DND-41 (cell line): ENCODE data around the gene IGSF9B.

Experiments used
- ATAC-seq: fragments of 200-7000 bp; cut with Tn5 transposase; 3 replicates; pipeline ENCODE4 v1.9.1; 2021; ENCODE audit warnings: low read depth; ENCODE audit not compliant: insufficient read depth
- DNase-seq: peaks from one replicate; pipeline ENCODE4 v3.0.0-alpha.2; 2020
- H2AFZ ChIP-seq: 2 replicates; pipeline ENCODE4 v1.6.0; 2012; ENCODE audit warnings: low read depth, low read length
- H3K27ac ChIP-seq: 2 replicates; pipeline ENCODE4 v1.5.1; 2012; ENCODE audit warnings: low read length, inconsistent platforms
- H3K27me3 ChIP-seq: fragments of 200-600 bp; sonication (generic); 2 replicates; pipeline ENCODE4 v1.6.0; 2012; ENCODE audit warnings: low read length, mild to moderate bottlenecking, inconsistent platforms; ENCODE audit not compliant: insufficient read depth, poor library complexity
- H3K36me3 ChIP-seq: 2 replicates; pipeline ENCODE4 v1.5.1; 2012; ENCODE audit warnings: low read length, inconsistent platforms; ENCODE audit not compliant: insufficient read depth
- H3K4me1 ChIP-seq: 2 replicates; pipeline ENCODE4 v1.5.1; 2012; ENCODE audit warnings: mild to moderate bottlenecking, low read length; ENCODE audit not compliant: insufficient read depth
- H3K4me2 ChIP-seq: 2 replicates; pipeline ENCODE4 v1.6.0; 2012; ENCODE audit warnings: mild to moderate bottlenecking, moderate library complexity, low read length, inconsistent platforms; ENCODE audit not compliant: insufficient read depth
- H3K4me3 ChIP-seq, 2 experiments: fragments of 200-600 bp in 1 of 2; shearing (Covaris generic) in 1 of 2; 2 replicates each; pipeline ENCODE4 v1.5.1; 2012 to 2016; ENCODE audit warnings: inconsistent platforms in 2 of 2, low read length in 2 of 2, mild to moderate bottlenecking in 2 of 2, low read depth in 1 of 2, moderate library complexity in 1 of 2
- H3K79me2 ChIP-seq: 2 replicates; pipeline ENCODE4 v1.6.0; 2012; ENCODE audit warnings: low read length, inconsistent platforms; ENCODE audit not compliant: insufficient read depth
- H3K9ac ChIP-seq: 2 replicates; pipeline ENCODE4 v1.6.0; 2012; ENCODE audit warnings: low read depth, mild to moderate bottlenecking, inconsistent platforms, low read length, moderate library complexity
- H3K9me3 ChIP-seq: 2 replicates; pipeline ENCODE4 v1.5.1; 2012; ENCODE audit warnings: low read length, moderate library complexity, mild to moderate bottlenecking, inconsistent platforms; ENCODE audit not compliant: insufficient read depth, severe bottlenecking
- H4K20me1 ChIP-seq: 2 replicates; pipeline ENCODE4 v1.6.0; 2012; ENCODE audit warnings: low read length; ENCODE audit not compliant: insufficient read depth
- CTCF ChIP-seq: IDR thresholded peaks from 2 replicates; pipeline ENCODE4 v1.5.1; 2012; ENCODE audit warnings: borderline replicate concordance, low read length, moderate library complexity, mild to moderate bottlenecking; ENCODE audit not compliant: poor library complexity, severe bottlenecking; ENCODE audit errors: extremely low read depth
- EZH2 ChIP-seq: IDR thresholded peaks from 3 replicates; pipeline ENCODE4 v1.6.1; 2012; ENCODE audit warnings: borderline replicate concordance, low read depth, mild to moderate bottlenecking, moderate library complexity, low read length, inconsistent platforms; ENCODE audit not compliant: severe bottlenecking

Gene IGSF9B

GRCh38 chr11:133897331-133897650 lies 59.5 kb downstream of the IGSF9B start:
- no peak overlapping the region for H3K4me3 ChIP-seq

GRCh38 chr11:133896642-133897330 lies 60.0 kb downstream of the IGSF9B start:
- Histone ChIP-seq H4K20me1 (peaks cover 5% of the 10 kb centered on the region), H3K27me3 (no peaks in the 10 kb centered on the region), H3K4me1 (no peaks in the 10 kb centered on the region), H3K36me3 (no peaks in the 10 kb centered on the region; the same call in 1 of the 2 replicates), H2AFZ (no peak overlapping the region), H3K4me3 (no peak overlapping the region), H3K4me2 (no peak overlapping the region), H3K9ac (no peak overlapping the region), H3K27ac (no peak overlapping the region), H3K9me3 (no peaks in the 10 kb centered on the region), H3K79me2 (no peaks in the 10 kb centered on the region)
- no peak for ATAC-seq
- TF ChIP-seq CTCF (no peak), EZH2 (no peak)
- no peak for DNase-seq

More at GRCh38 chr11:133897331-133897650, 59.5 kb downstream of the IGSF9B start:
- no peaks in the 10 kb centered on the region for H3K9me3 ChIP-seq
- H3K27me3 ChIP-seq = no peaks in the 10 kb centered on the region
- no peaks in the 10 kb centered on the region for H3K4me1 ChIP-seq
- H3K79me2 ChIP-seq = no peaks in the 10 kb centered on the region
- H3K4me2 ChIP-seq = no peak overlapping the region
- H3K27ac ChIP-seq = no peak overlapping the region
- ATAC-seq (no peak), DNase-seq (no peak)
- H3K36me3 ChIP-seq = no peaks in the 10 kb centered on the region; the same call in 1 of the 2 replicates
- H4K20me1 ChIP-seq = peaks cover 5% of the 10 kb centered on the region
- no peak overlapping the region for H2AFZ ChIP-seq
- TF ChIP-seq CTCF = no peak
- no peak for TF ChIP-seq EZH2
- H3K9ac ChIP-seq = no peak overlapping the region

GRCh38 chr11:133896028-133896427 lies 60.7 kb downstream of the IGSF9B start:
- Histone ChIP-seq H3K4me2 (no peak overlapping the region), H3K4me1 (no peaks in the 10 kb centered on the region), H3K27me3 (peaks cover 4% of the 10 kb centered on the region), H3K4me3 (no peak overlapping the region), H4K20me1 (peaks cover 5% of the 10 kb centered on the region), H3K9ac (no peak overlapping the region), H3K9me3 (no peaks in the 10 kb centered on the region), H3K79me2 (no peaks in the 10 kb centered on the region), H3K36me3 (no peaks in the 10 kb centered on the region; the same call in 1 of the 2 replicates), H2AFZ (no peak overlapping the region), H3K27ac (no peak overlapping the region)
- TF ChIP-seq CTCF (no peak), EZH2 (no peak)
- ATAC-seq (no peak), DNase-seq (no peak)

GRCh38 chr11:133895551-133895950 lies 61.2 kb downstream of the IGSF9B start:
- Histone ChIP-seq H3K4me1 (no peaks in the 10 kb centered on the region), H3K27ac (no peak overlapping the region), H3K4me3 (no peak overlapping the region), H3K79me2 (no peaks in the 10 kb centered on the region), H3K9me3 (no peaks in the 10 kb centered on the region), H2AFZ (no peak overlapping the region), H3K4me2 (no peak overlapping the region), H3K27me3 (peaks cover 4% of the 10 kb centered on the region), H4K20me1 (peaks cover 5% of the 10 kb centered on the region), H3K9ac (no peak overlapping the region), H3K36me3 (no peaks in the 10 kb centered on the region; the same call in 1 of the 2 replicates)
- no peak; the same call in 2 of the 3 replicates for ATAC-seq
- TF ChIP-seq EZH2 (no peak), CTCF (no peak)
- DNase-seq = no peak
